ENCODE results near the gene TMEM115. TPM values are rescaled to one million over a fixed set of nuclear protein-coding genes. Genes with fewer than 3 reads are reported as not detected.
A peak's percentile ranks its signal among the peaks of the same experiment; 100 is the strongest.

The TMEM115 gene
- total and polyA plus RNA-seq, 4 donors: 29.0 to 44.8 (median 35.9) TPM

GRCh38 chr3:50359760-50360110, 414 bp upstream of the TMEM115 start:
- no peaks in the 10 kb centered on the region for H3K9me3 ChIP-seq (ENCODE audit: control insufficient read depth in 4 of 4, insufficient read depth in 3 of 4, low read length in 3 of 4)
- no peak overlapping the region for H3K9ac ChIP-seq (ENCODE audit: insufficient read depth in 1 of 2, low read length in 2 of 2)
- H3K4me1 ChIP-seq (ENCODE audit: control insufficient read depth in 5 of 5, insufficient read depth in 5 of 5, low read length in 5 of 5): peaks cover 23 to 38% (median 25%) of the 10 kb centered on the region in 5 donors
- no peak for ATAC-seq (ENCODE audit: insufficient read depth, low FRiP score)
- H3K36me3 ChIP-seq (ENCODE audit: control insufficient read depth in 4 of 4, insufficient read depth in 4 of 4, low read length in 4 of 4): peaks cover 3 to 23% (median 10%) of the 10 kb centered on the region in 4 donors
- no peak for DNase-seq
- H3K4me3 ChIP-seq: no peak overlapping the region
- WGBS, 2 donors: 22 to 28% methylated on average over 8 of the region's 8 CpGs
- H3K27ac ChIP-seq (ENCODE audit: low read depth in 1 of 2, low read length in 1 of 2): peak overlapping the region in 1 of 2 donors; percentile 28
- H3K27me3 ChIP-seq (ENCODE audit: control insufficient read depth in 3 of 3, insufficient read depth in 3 of 3, low read length in 2 of 3): no peaks in the 10 kb centered on the region
- TF ChIP-seq CTCF (IDR thresholded peaks at IDR 0.05; ENCODE audit: control extremely low read depth, extremely low read depth): no peak

- ATAC-seq (ENCODE audit: insufficient read depth, low FRiP score) (no peak), DNase-seq (no peak)
- 42 to 59% methylated on average over 24 of the region's 24 CpGs for WGBS, 2 donors
- peak overlapping the region; percentile 86 to 89 for H3K27ac ChIP-seq (ENCODE audit: low read depth in 1 of 2, low read length in 1 of 2)
- peak overlapping the region; percentile 45 to 88 for H3K9ac ChIP-seq (ENCODE audit: insufficient read depth in 1 of 2, low read length in 2 of 2)
- no peaks in the 10 kb centered on the region for H3K27me3 ChIP-seq (ENCODE audit: control insufficient read depth in 3 of 3, insufficient read depth in 3 of 3, low read length in 2 of 3)
- H3K4me1 ChIP-seq (ENCODE audit: control insufficient read depth in 5 of 5, insufficient read depth in 5 of 5, low read length in 5 of 5): peaks cover 23 to 33% (median 25%) of the 10 kb centered on the region in 5 donors
- no peaks in the 10 kb centered on the region for H3K9me3 ChIP-seq (ENCODE audit: control insufficient read depth in 4 of 4, insufficient read depth in 3 of 4, low read length in 3 of 4)
- H3K4me3 ChIP-seq: peak overlapping the region; percentile 82
- H3K36me3 ChIP-seq (ENCODE audit: control insufficient read depth in 4 of 4, insufficient read depth in 4 of 4, low read length in 4 of 4): peaks cover 9 to 27% (median 18%) of the 10 kb centered on the region in 4 donors
- no peak for TF ChIP-seq CTCF (IDR thresholded peaks at IDR 0.05; ENCODE audit: control extremely low read depth, extremely low read depth)
Measured at GRCh38 chr3:50358355-50358910, 888 bp downstream of the TMEM115 start.

GRCh38 chr3:50357481-50357880, 1.8 kb downstream of the TMEM115 start:
- H3K9ac ChIP-seq (ENCODE audit: insufficient read depth in 1 of 2, low read length in 2 of 2): peak overlapping the region; percentile 9 to 45

More at GRCh38 chr3:50357481-50357880, 1.8 kb downstream of the TMEM115 start:
- Histone ChIP-seq H3K27me3 (ENCODE audit: control insufficient read depth in 3 of 3, insufficient read depth in 3 of 3, low read length in 2 of 3) (no peaks in the 10 kb centered on the region), H3K27ac (ENCODE audit: low read depth in 1 of 2, low read length in 1 of 2) (no peak overlapping the region), H3K4me3 (no peak overlapping the region), H3K36me3 (ENCODE audit: control insufficient read depth in 4 of 4, insufficient read depth in 4 of 4, low read length in 4 of 4) (peaks cover 9 to 30% (median 20%) of the 10 kb centered on the region in 4 donors), H3K9me3 (ENCODE audit: control insufficient read depth in 4 of 4, insufficient read depth in 3 of 4, low read length in 3 of 4) (no peaks in the 10 kb centered on the region), H3K4me1 (ENCODE audit: control insufficient read depth in 5 of 5, insufficient read depth in 5 of 5, low read length in 5 of 5) (peaks cover 23 to 33% (median 25%) of the 10 kb centered on the region in 5 donors)
- WGBS, 2 donors: 52 to 92% methylated on average over 1 of the region's 1 CpG
- no peak for TF ChIP-seq CTCF (IDR thresholded peaks at IDR 0.05; ENCODE audit: control extremely low read depth, extremely low read depth)
- ATAC-seq (ENCODE audit: insufficient read depth, low FRiP score) (no peak), DNase-seq (no peak)
